Fibroblast of skin of left quadriceps (primary cell): ENCODE measurements around the gene ADGRE2.
"Not testable (repeated sequence)": the region's sequence is repeated elsewhere in the genome, so short reads cannot be mapped to it uniquely, and the experiment has no call there.

Experiments
- DNase-seq, 2 experiments: peaks; one replicate each; pipeline ENCODE4 v3.0.0-alpha.2; 2013; ENCODE audit warnings: low read depth in 2 of 2

Gene ADGRE2

GRCh38 chr19:14778110-14778845 lies at the start of gene ADGRE2:
Gene ADGRE2, minus strand, starts transcription at chr19:14778560. Its CDS starts 1,804 bp downstream, at chr19:14776756.
- not testable (repeated sequence) for DNase-seq

GRCh38 chr19:14826006-14826405 lies 47.6 kb upstream of the ADGRE2 start:
- DNase-seq, result no peak

- peak; percentile 5 to 10 for DNase-seq
Observed at GRCh38 chr19:14821937-14822336, 43.6 kb upstream of the ADGRE2 start.

- DNase-seq, result no peak
Observed at GRCh38 chr19:14818588-14818987, 40.2 kb upstream of the ADGRE2 start.

- no peak for DNase-seq
Observed at GRCh38 chr19:14817052-14817451, 38.7 kb upstream of the ADGRE2 start.

- no peak for DNase-seq
Observed at GRCh38 chr19:14814982-14815652, 36.8 kb upstream of the ADGRE2 start.

- DNase-seq, result no peak
Observed at GRCh38 chr19:14809272-14810057, 31.1 kb upstream of the ADGRE2 start.

- no peak for DNase-seq
Observed at GRCh38 chr19:14804765-14805164, 26.4 kb upstream of the ADGRE2 start.

GRCh38 chr19:14798760-14799159 lies 20.4 kb upstream of the ADGRE2 start:
- no peak for DNase-seq

GRCh38 chr19:14796021-14796420 lies 17.7 kb upstream of the ADGRE2 start:
- DNase-seq, result no peak

GRCh38 chr19:14795078-14795721 lies 16.8 kb upstream of the ADGRE2 start:
- DNase-seq, result no peak

- DNase-seq, result not testable (repeated sequence)
Observed at GRCh38 chr19:14792250-14792649, 13.9 kb upstream of the ADGRE2 start.

GRCh38 chr19:14786421-14786851 lies 8.1 kb upstream of the ADGRE2 start:
- no peak for DNase-seq

GRCh38 chr19:14785102-14785793 lies 6.9 kb upstream of the ADGRE2 start:
- DNase-seq, result not testable (repeated sequence)

- not testable (repeated sequence) for DNase-seq
Observed at GRCh38 chr19:14784730-14785101, 6.4 kb upstream of the ADGRE2 start.

GRCh38 chr19:14783410-14783998 lies 5.1 kb upstream of the ADGRE2 start:
- not testable (repeated sequence) for DNase-seq

GRCh38 chr19:14782626-14783409 lies 4.5 kb upstream of the ADGRE2 start:
- DNase-seq, result no peak

GRCh38 chr19:14781713-14782536 lies 3.6 kb upstream of the ADGRE2 start:
- not testable (repeated sequence) for DNase-seq

GRCh38 chr19:14780622-14781225 lies 2.4 kb upstream of the ADGRE2 start:
- not testable (repeated sequence) for DNase-seq
